B cell (primary cell): Measurements from ENCODE around the gene GSG1.
"Not testable (repeated sequence)": the region's sequence is repeated elsewhere in the genome, so short reads cannot be mapped to it uniquely, and the experiment has no call there.

Source experiments
- EZH2 ChIP-seq: IDR thresholded peaks from 2 replicates; pipeline ENCODE4 v1.6.1; 2012; ENCODE audit warnings: borderline replicate concordance, low read depth, mild to moderate bottlenecking, moderate library complexity, low read length; ENCODE audit not compliant: insufficient read depth, poor library complexity, severe bottlenecking
- TF ChIP-seq, protein P1 (sequence below): fragments of 200-600 bp; IDR thresholded peaks from one replicate; pipeline ENCODE4 v1.8.0; 2022; ENCODE audit warnings: antibody characterized with exemption, mild to moderate bottlenecking

DNA sequence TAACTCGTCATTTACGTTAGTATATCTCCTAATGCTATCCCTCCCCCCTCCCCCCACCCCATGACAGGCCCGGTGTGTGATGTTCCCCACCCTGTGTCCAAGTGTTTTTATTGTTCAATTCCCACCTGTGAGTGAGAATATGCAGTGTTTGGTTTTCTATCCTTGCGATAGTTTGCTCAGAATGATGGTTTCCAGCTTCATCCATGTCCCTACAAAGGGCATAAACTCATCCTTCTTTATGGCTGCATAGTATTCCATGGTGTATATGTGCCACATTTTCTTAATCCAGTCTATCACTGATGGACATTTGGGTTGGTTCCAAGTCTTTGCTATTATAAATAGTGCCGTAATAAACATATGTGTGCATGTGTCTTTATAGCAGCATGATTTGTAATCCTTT, 19.8 kb downstream of the GSG1 start:
- TF ChIP-seq, protein P1, sequence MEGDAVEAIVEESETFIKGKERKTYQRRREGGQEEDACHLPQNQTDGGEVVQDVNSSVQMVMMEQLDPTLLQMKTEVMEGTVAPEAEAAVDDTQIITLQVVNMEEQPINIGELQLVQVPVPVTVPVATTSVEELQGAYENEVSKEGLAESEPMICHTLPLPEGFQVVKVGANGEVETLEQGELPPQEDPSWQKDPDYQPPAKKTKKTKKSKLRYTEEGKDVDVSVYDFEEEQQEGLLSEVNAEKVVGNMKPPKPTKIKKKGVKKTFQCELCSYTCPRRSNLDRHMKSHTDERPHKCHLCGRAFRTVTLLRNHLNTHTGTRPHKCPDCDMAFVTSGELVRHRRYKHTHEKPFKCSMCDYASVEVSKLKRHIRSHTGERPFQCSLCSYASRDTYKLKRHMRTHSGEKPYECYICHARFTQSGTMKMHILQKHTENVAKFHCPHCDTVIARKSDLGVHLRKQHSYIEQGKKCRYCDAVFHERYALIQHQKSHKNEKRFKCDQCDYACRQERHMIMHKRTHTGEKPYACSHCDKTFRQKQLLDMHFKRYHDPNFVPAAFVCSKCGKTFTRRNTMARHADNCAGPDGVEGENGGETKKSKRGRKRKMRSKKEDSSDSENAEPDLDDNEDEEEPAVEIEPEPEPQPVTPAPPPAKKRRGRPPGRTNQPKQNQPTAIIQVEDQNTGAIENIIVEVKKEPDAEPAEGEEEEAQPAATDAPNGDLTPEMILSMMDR, result not testable (repeated sequence)
- TF ChIP-seq EZH2, result not testable (repeated sequence)
